ENCODE measurements around the gene MMP11. TPM values are rescaled to one million over a fixed set of nuclear protein-coding genes. Genes with fewer than 3 reads are reported as not detected.
A peak's percentile ranks its signal among the peaks of the same experiment; 100 is the strongest.

MMP11 gene
- polyA plus RNA-seq, 3 donors: not detected

DNA sequence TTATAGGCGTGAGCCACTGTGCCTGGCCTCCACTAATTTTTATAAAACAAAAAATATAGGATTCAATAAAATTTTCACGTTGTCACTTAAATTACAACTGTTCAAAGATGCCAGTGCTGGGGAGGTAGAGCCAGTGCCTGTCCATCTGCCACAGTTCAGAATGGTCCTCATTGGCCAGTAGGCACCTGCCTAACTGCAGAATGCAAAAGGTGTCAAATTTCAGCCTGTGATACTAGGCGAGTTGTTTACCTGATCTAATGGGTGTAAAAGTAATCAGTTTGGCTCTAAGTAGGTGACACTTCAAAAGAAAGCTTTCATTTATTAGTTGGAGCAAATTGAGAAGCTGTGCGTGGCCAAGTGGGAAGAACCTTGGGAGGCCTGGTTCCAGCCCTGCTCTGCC, 16.5 kb downstream of the MMP11 start:
- H3K4me2 ChIP-seq (replicated peaks; ENCODE audit: extremely low read depth, low read length, poor library complexity, severe bottlenecking): no peak overlapping the region
- H3K4me1 Mint-ChIP-seq: peaks cover 15% of the 10 kb centered on the region

DNA sequence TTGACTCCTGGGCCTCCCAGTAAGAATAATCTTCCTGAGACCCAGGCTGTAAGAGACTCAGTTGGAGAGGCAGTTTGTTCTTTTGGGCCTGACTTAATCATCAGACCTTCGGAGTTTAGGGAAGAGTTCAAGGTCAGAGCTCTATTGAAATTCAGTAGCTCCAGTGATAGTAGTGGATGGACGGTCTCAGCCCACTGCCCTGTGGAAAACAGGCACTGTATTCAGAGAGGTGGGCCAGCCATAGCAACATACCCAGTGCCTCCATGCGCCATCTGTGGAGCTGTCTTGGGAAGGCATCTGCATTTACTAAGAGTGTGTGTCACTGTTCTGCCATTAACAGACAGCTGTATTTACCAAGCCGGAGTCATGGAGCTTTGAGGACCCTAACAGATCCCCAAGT, 17.0 kb downstream of the MMP11 start:
- Histone ChIP-seq H3K36me3 (replicated peaks in 1 of 2; ENCODE audit: control insufficient read depth in 1 of 2, insufficient read depth in 2 of 2, low read length in 2 of 2) (peaks cover 27 to 49% of the 10 kb centered on the region in 2 donors), H3K4me2 (replicated peaks; ENCODE audit: extremely low read depth, low read length, poor library complexity, severe bottlenecking) (no peak overlapping the region), H3K4me3 (replicated peaks in 1 of 3; ENCODE audit: low read depth in 2 of 3, low read length in 3 of 3) (no peak overlapping the region), H4K20me1 (ENCODE audit: insufficient read depth, low read length) (peaks cover 54% of the 10 kb centered on the region), H3K27ac (ENCODE audit: low read depth in 1 of 2, low read length in 2 of 2) (peak overlapping the region in 1 of 2 donors; percentile 48), H3K9ac (ENCODE audit: insufficient read depth, low read length, poor library complexity, severe bottlenecking) (no peak overlapping the region), H3K4me1 (ENCODE audit: control insufficient read depth in 1 of 2, insufficient read depth in 2 of 2, low read length in 2 of 2) (peaks cover 14 to 19% of the 10 kb centered on the region in 2 donors), H3K27me3 (ENCODE audit: control insufficient read depth in 2 of 2, insufficient read depth in 2 of 2, low read length in 2 of 2) (no peaks in the 10 kb centered on the region), H2AFZ (ENCODE audit: insufficient read depth, low read depth, low read length, poor library complexity, severe bottlenecking) (no peak overlapping the region), H3K79me2 (ENCODE audit: insufficient read depth, low read length) (peaks cover 51% of the 10 kb centered on the region), H3K9me3 (replicated peaks in 1 of 2; ENCODE audit: control insufficient read depth in 1 of 2, insufficient read depth in 1 of 2, low read length in 2 of 2) (no peaks in the 10 kb centered on the region)
- no peak for DNase-seq
- Mint-ChIP-seq H3K4me3 (no peak overlapping the region), H3K27me3 (ENCODE audit: low read depth in 3 of 3) (peaks cover 0 to under 1% (median 0%) of the 10 kb centered on the region in 3 donors), H3K27ac (peak overlapping the region in 3 of 7 donors; percentile 13 to 65 (median 64)), H3K36me3 (peaks cover 25 to 42% of the 10 kb centered on the region in 2 donors), H3K9me3 (no peaks in the 10 kb centered on the region), H3K4me1 (peaks cover 15% of the 10 kb centered on the region)
- 94% methylated on average over 2 of the region's 4 CpGs for WGBS (ENCODE audit: insufficient coverage)
- intact Hi-C loops (cut with micrococcal nuclease): loop anchor here (5.0 kb wide), 2 partner anchors 123 to 223 kb away; partner anchors contain the start of gene CABIN1 (in 1 of the 2)
- TF ChIP-seq, protein P1, sequence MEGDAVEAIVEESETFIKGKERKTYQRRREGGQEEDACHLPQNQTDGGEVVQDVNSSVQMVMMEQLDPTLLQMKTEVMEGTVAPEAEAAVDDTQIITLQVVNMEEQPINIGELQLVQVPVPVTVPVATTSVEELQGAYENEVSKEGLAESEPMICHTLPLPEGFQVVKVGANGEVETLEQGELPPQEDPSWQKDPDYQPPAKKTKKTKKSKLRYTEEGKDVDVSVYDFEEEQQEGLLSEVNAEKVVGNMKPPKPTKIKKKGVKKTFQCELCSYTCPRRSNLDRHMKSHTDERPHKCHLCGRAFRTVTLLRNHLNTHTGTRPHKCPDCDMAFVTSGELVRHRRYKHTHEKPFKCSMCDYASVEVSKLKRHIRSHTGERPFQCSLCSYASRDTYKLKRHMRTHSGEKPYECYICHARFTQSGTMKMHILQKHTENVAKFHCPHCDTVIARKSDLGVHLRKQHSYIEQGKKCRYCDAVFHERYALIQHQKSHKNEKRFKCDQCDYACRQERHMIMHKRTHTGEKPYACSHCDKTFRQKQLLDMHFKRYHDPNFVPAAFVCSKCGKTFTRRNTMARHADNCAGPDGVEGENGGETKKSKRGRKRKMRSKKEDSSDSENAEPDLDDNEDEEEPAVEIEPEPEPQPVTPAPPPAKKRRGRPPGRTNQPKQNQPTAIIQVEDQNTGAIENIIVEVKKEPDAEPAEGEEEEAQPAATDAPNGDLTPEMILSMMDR (IDR thresholded peaks at IDR 0.05): no peak

More for the DNA sequence above, 16.5 kb downstream of the MMP11 start:
- Mint-ChIP-seq H3K27me3 (ENCODE audit: low read depth in 3 of 3) (peaks cover 0 to 3% (median 1%) of the 10 kb centered on the region in 3 donors), H3K36me3 (peaks cover 19 to 37% of the 10 kb centered on the region in 2 donors), H3K4me3 (no peak overlapping the region), H3K9me3 (no peaks in the 10 kb centered on the region), H3K27ac (peak overlapping the region in 2 of 7 donors; percentile 38 to 64)
- DNase-seq: no peak
- intact Hi-C loops (cut with micrococcal nuclease): loop anchor here (5.0 kb wide), 2 partner anchors 123 to 223 kb away; partner anchors contain the start of gene CABIN1 (in 1 of the 2)
- Histone ChIP-seq H3K9me3 (replicated peaks in 1 of 2; ENCODE audit: control insufficient read depth in 1 of 2, insufficient read depth in 1 of 2, low read length in 2 of 2) (no peaks in the 10 kb centered on the region), H3K4me1 (ENCODE audit: control insufficient read depth in 1 of 2, insufficient read depth in 2 of 2, low read length in 2 of 2) (peaks cover 14 to 19% of the 10 kb centered on the region in 2 donors), H3K27me3 (ENCODE audit: control insufficient read depth in 2 of 2, insufficient read depth in 2 of 2, low read length in 2 of 2) (no peaks in the 10 kb centered on the region), H3K79me2 (ENCODE audit: insufficient read depth, low read length) (peaks cover 51% of the 10 kb centered on the region), H4K20me1 (ENCODE audit: insufficient read depth, low read length) (peaks cover 54% of the 10 kb centered on the region), H3K9ac (ENCODE audit: insufficient read depth, low read length, poor library complexity, severe bottlenecking) (no peak overlapping the region), H2AFZ (ENCODE audit: insufficient read depth, low read depth, low read length, poor library complexity, severe bottlenecking) (no peak overlapping the region), H3K36me3 (replicated peaks in 1 of 2; ENCODE audit: control insufficient read depth in 1 of 2, insufficient read depth in 2 of 2, low read length in 2 of 2) (peaks cover 22 to 44% of the 10 kb centered on the region in 2 donors), H3K4me3 (replicated peaks in 1 of 3; ENCODE audit: low read depth in 2 of 3, low read length in 3 of 3) (no peak overlapping the region), H3K27ac (ENCODE audit: low read depth in 1 of 2, low read length in 2 of 2) (peak overlapping the region in 1 of 2 donors; percentile 48)
- WGBS (ENCODE audit: insufficient coverage): 100% methylated on average over 1 of the region's 4 CpGs
- TF ChIP-seq, protein P1 (IDR thresholded peaks at IDR 0.05): no peak

Data from CD14-positive monocyte (primary cell).